Measurements from ENCODE around the gene CETN3.

DNA sequence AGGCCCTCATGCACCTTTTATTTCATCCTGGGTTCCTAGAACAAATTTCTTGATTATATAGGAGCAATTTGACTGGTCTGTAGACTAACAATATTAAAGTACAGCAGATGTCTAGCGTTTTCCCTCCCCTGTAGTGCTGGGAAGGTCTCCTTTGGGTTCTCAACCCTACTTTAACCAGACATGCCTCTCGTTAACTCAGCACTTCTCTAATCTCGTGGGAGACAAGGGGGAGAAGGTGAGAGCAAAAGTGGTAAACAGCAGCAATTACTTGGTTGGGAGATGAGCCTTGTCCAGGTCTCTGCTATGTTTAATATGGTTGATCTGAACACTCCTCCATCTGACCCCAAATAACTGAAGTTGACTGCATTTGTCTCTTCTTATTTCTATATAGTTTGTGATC, 22.0 kb downstream of the CETN3 start:
- TF ChIP-seq, protein P1, sequence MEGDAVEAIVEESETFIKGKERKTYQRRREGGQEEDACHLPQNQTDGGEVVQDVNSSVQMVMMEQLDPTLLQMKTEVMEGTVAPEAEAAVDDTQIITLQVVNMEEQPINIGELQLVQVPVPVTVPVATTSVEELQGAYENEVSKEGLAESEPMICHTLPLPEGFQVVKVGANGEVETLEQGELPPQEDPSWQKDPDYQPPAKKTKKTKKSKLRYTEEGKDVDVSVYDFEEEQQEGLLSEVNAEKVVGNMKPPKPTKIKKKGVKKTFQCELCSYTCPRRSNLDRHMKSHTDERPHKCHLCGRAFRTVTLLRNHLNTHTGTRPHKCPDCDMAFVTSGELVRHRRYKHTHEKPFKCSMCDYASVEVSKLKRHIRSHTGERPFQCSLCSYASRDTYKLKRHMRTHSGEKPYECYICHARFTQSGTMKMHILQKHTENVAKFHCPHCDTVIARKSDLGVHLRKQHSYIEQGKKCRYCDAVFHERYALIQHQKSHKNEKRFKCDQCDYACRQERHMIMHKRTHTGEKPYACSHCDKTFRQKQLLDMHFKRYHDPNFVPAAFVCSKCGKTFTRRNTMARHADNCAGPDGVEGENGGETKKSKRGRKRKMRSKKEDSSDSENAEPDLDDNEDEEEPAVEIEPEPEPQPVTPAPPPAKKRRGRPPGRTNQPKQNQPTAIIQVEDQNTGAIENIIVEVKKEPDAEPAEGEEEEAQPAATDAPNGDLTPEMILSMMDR (IDR thresholded peaks at IDR 0.05; ENCODE audit: low read depth, low read length, poor library complexity, severe bottlenecking): no peak
- no peak for TF ChIP-seq EZH2phosphoT487 (IDR thresholded peaks at IDR 0.05; ENCODE audit: borderline replicate concordance, low read length)
